HUES6 (cell line): ENCODE measurements around the gene ACER3.
"Not testable (repeated sequence)": the region's sequence is repeated elsewhere in the genome, so short reads cannot be mapped to it uniquely, and the experiment has no call there.

Source experiments
- H3K27ac ChIP-seq: 2 replicates; pipeline ENCODE4 v1.7.0; 2013; ENCODE audit warnings: low read depth, mild to moderate bottlenecking, low read length, inconsistent platforms
- H3K27me3 ChIP-seq: 2 replicates; pipeline ENCODE4 v1.6.1; 2013; ENCODE audit warnings: low read length; ENCODE audit not compliant: control insufficient read depth, insufficient read depth
- H3K36me3 ChIP-seq: 2 replicates; pipeline ENCODE4 v1.6.1; 2013; ENCODE audit warnings: low read length; ENCODE audit not compliant: control insufficient read depth, insufficient read depth
- H3K4me1 ChIP-seq: 2 replicates; pipeline ENCODE4 v1.6.1; 2013; ENCODE audit warnings: low read length; ENCODE audit not compliant: control insufficient read depth, insufficient read depth
- H3K4me3 ChIP-seq: 2 replicates; pipeline ENCODE4 v1.5.1; 2013; ENCODE audit warnings: low read depth, low read length
- H3K9ac ChIP-seq: one replicate; pipeline ENCODE4 v1.6.1; 2013; ENCODE audit warnings: mild to moderate bottlenecking, low read length
- H3K9me3 ChIP-seq: 2 replicates; pipeline ENCODE4 v1.6.1; 2013; ENCODE audit warnings: low read depth, low read length; ENCODE audit not compliant: control insufficient read depth, insufficient read depth

ACER3 gene

GRCh38 chr11:76999597-76999996 is 138.9 kb downstream of the ACER3 start:
- Histone ChIP-seq H3K27me3 (no peaks in the 10 kb centered on the region), H3K9ac (no peak overlapping the region), H3K4me3 (no peak overlapping the region), H3K4me1 (no peaks in the 10 kb centered on the region), H3K9me3 (no peaks in the 10 kb centered on the region), H3K27ac (no peak overlapping the region), H3K36me3 (no peaks in the 10 kb centered on the region)

GRCh38 chr11:77001613-77002012 is 140.9 kb downstream of the ACER3 start:
- Histone ChIP-seq H3K4me1 (no peaks in the 10 kb centered on the region), H3K4me3 (no peak overlapping the region), H3K27me3 (no peaks in the 10 kb centered on the region), H3K36me3 (no peaks in the 10 kb centered on the region), H3K9me3 (no peaks in the 10 kb centered on the region), H3K27ac (no peak overlapping the region), H3K9ac (no peak overlapping the region)

- no peak overlapping the region for H3K9ac ChIP-seq
- H3K4me1 ChIP-seq = no peaks in the 10 kb centered on the region
- no peaks in the 10 kb centered on the region for H3K9me3 ChIP-seq
- H3K27ac ChIP-seq = no peak overlapping the region
- H3K4me3 ChIP-seq = no peak overlapping the region
- no peaks in the 10 kb centered on the region for H3K27me3 ChIP-seq
- no peaks in the 10 kb centered on the region for H3K36me3 ChIP-seq
Measured at GRCh38 chr11:77002776-77003175, 142.1 kb downstream of the ACER3 start.

- Histone ChIP-seq H3K4me1 (no peaks in the 10 kb centered on the region), H3K9me3 (peaks cover 1% of the 10 kb centered on the region; the same call in 1 of the 2 replicates), H3K9ac (no peak overlapping the region), H3K27me3 (no peaks in the 10 kb centered on the region), H3K36me3 (no peaks in the 10 kb centered on the region), H3K27ac (no peak overlapping the region), H3K4me3 (no peak overlapping the region)
Measured at GRCh38 chr11:77003963-77004362, 143.2 kb downstream of the ACER3 start.

- H3K9me3 ChIP-seq = peaks cover 5% of the 10 kb centered on the region; the same call in 1 of the 2 replicates
- H3K4me3 ChIP-seq = no peak overlapping the region
- H3K36me3 ChIP-seq = no peaks in the 10 kb centered on the region
- no peak overlapping the region for H3K27ac ChIP-seq
- H3K9ac ChIP-seq = no peak overlapping the region
- H3K27me3 ChIP-seq = no peaks in the 10 kb centered on the region
- no peaks in the 10 kb centered on the region for H3K4me1 ChIP-seq
Measured at GRCh38 chr11:77009533-77010160, 148.9 kb downstream of the ACER3 start.

- H3K36me3 ChIP-seq = peaks cover 4% of the 10 kb centered on the region; the same call in 1 of the 2 replicates
- H3K27me3 ChIP-seq = no peaks in the 10 kb centered on the region
- no peak overlapping the region for H3K27ac ChIP-seq
- H3K4me3 ChIP-seq = no peak overlapping the region
- no peaks in the 10 kb centered on the region for H3K9me3 ChIP-seq
- H3K4me1 ChIP-seq = peaks cover 4% of the 10 kb centered on the region; the same call in 1 of the 2 replicates
- H3K9ac ChIP-seq = no peak overlapping the region
Measured at GRCh38 chr11:77014669-77015068, 154.0 kb downstream of the ACER3 start.

GRCh38 chr11:77018396-77018924 is 157.7 kb downstream of the ACER3 start:
- not testable (repeated sequence) for H3K27me3 ChIP-seq, H3K9ac ChIP-seq, H3K36me3 ChIP-seq, H3K27ac ChIP-seq, H3K9me3 ChIP-seq, H3K4me3 ChIP-seq
- peaks cover 19% of the 10 kb centered on the region for H3K4me1 ChIP-seq

GRCh38 chr11:77019976-77020595 is 159.4 kb downstream of the ACER3 start:
- Histone ChIP-seq H3K9me3 (no peaks in the 10 kb centered on the region), H3K4me3 (no peak overlapping the region), H3K9ac (no peak overlapping the region), H3K27ac (no peak overlapping the region), H3K36me3 (peaks cover 4% of the 10 kb centered on the region; the same call in 1 of the 2 replicates), H3K4me1 (peaks cover 19% of the 10 kb centered on the region), H3K27me3 (no peaks in the 10 kb centered on the region)

GRCh38 chr11:77020734-77021133 is 160.0 kb downstream of the ACER3 start:
- Histone ChIP-seq H3K4me1 (peaks cover 15% of the 10 kb centered on the region), H3K27me3 (no peaks in the 10 kb centered on the region), H3K9me3 (no peaks in the 10 kb centered on the region), H3K9ac (no peak overlapping the region), H3K36me3 (peaks cover 4% of the 10 kb centered on the region; the same call in 1 of the 2 replicates), H3K4me3 (no peak overlapping the region), H3K27ac (no peak overlapping the region; the same call in 1 of the 2 replicates)

- Histone ChIP-seq H3K27me3 (no peaks in the 10 kb centered on the region), H3K9me3 (no peaks in the 10 kb centered on the region), H3K36me3 (no peaks in the 10 kb centered on the region), H3K27ac (no peak overlapping the region), H3K4me1 (peaks cover 15% of the 10 kb centered on the region), H3K9ac (no peak overlapping the region), H3K4me3 (no peak overlapping the region)
Measured at GRCh38 chr11:77024745-77025144, 164.0 kb downstream of the ACER3 start.

- Histone ChIP-seq H3K9me3 (no peaks in the 10 kb centered on the region), H3K4me3 (no peak overlapping the region), H3K9ac (no peak overlapping the region), H3K27ac (no peak overlapping the region), H3K4me1 (peaks cover 4% of the 10 kb centered on the region; the same call in 1 of the 2 replicates), H3K27me3 (no peaks in the 10 kb centered on the region), H3K36me3 (no peaks in the 10 kb centered on the region)
Measured at GRCh38 chr11:77026221-77026620, 165.5 kb downstream of the ACER3 start.
